HEK293 (cell line): ENCODE data around the gene TXNDC15.

Experiments
- GLI4 ChIP-seq: fragments of 450-650 bp; formaldehyde crosslinking; IDR thresholded peaks from 2 replicates; pipeline ENCODE4 v1.5.1; 2016; ENCODE audit warnings: missing biosample characterization, missing genetic modification characterization
- SETDB1 ChIP-seq: IDR thresholded peaks from one replicate; pipeline ENCODE4 v1.6.1; 2017; ENCODE audit warnings: mild to moderate bottlenecking, low read length, moderate library complexity, mixed read lengths; ENCODE audit not compliant: insufficient read length
- ZBTB1 ChIP-seq: fragments of 450-650 bp; formaldehyde crosslinking; IDR thresholded peaks from 2 replicates; pipeline ENCODE4 v1.5.1; 2016; ENCODE audit warnings: missing biosample characterization, missing genetic modification characterization
- ZBTB7A ChIP-seq: fragments of 450-650 bp; formaldehyde crosslinking; IDR thresholded peaks from 2 replicates; pipeline ENCODE4 v1.5.1; 2016; ENCODE audit warnings: low read depth, missing biosample characterization, missing genetic modification characterization
- ZBTB8A ChIP-seq: fragments of 450-650 bp; formaldehyde crosslinking; IDR thresholded peaks from 2 replicates; pipeline ENCODE4 v1.5.1; 2016; ENCODE audit warnings: missing biosample characterization, missing genetic modification characterization
- ZNF660 ChIP-seq: fragments of 450-650 bp; IDR thresholded peaks from 2 replicates; pipeline ENCODE4 v1.5.1; 2018; ENCODE audit warnings: missing biosample characterization, mild to moderate bottlenecking, missing genetic modification characterization
- ZSCAN16 ChIP-seq: fragments of 450-650 bp; formaldehyde crosslinking; IDR thresholded peaks from 2 replicates; pipeline ENCODE4 v1.5.1; 2016; ENCODE audit warnings: missing biosample characterization, missing genetic modification characterization
- TF ChIP-seq, protein P1 (sequence below): fragments of 450-650 bp; formaldehyde crosslinking; IDR thresholded peaks from 2 replicates; pipeline ENCODE4 v1.5.1; 2016; ENCODE audit warnings: missing biosample characterization, missing genetic modification characterization
- TF ChIP-seq, protein P2 (sequence below): fragments of 450-650 bp; formaldehyde crosslinking; IDR thresholded peaks from 2 replicates; pipeline ENCODE4 v1.5.1; 2016; ENCODE audit warnings: missing biosample characterization, missing genetic modification characterization

DNA sequence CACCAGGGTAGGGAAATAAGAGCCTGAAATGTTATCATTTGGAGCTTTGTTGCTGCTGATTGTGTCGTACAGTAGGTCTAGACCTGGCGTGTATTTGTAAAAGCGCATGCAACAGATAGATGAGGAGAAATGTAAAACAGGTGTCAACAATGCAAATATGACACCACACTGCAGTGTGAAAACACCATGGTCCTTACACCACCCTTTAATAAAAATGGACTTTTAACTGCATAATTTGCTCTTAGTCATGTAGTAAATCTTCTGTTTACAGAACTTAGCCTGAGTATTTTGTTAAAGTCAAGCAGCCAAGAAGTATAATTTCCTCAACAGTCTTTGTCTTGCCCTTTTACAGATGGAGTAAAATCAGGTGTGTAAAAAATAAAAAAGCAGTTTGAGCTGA is 44.7 kb downstream of the TXNDC15 start:
- TF ChIP-seq, protein P1, sequence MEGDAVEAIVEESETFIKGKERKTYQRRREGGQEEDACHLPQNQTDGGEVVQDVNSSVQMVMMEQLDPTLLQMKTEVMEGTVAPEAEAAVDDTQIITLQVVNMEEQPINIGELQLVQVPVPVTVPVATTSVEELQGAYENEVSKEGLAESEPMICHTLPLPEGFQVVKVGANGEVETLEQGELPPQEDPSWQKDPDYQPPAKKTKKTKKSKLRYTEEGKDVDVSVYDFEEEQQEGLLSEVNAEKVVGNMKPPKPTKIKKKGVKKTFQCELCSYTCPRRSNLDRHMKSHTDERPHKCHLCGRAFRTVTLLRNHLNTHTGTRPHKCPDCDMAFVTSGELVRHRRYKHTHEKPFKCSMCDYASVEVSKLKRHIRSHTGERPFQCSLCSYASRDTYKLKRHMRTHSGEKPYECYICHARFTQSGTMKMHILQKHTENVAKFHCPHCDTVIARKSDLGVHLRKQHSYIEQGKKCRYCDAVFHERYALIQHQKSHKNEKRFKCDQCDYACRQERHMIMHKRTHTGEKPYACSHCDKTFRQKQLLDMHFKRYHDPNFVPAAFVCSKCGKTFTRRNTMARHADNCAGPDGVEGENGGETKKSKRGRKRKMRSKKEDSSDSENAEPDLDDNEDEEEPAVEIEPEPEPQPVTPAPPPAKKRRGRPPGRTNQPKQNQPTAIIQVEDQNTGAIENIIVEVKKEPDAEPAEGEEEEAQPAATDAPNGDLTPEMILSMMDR (tag by site-specific recombination): no peak
- TF ChIP-seq ZBTB7A (tag by site-specific recombination) (no peak), ZNF660 (tag by site-specific recombination) (no peak), ZBTB8A (tag by site-specific recombination) (no peak), ZBTB1 (tag by site-specific recombination) (no peak), SETDB1 (no peak), ZSCAN16 (tag by site-specific recombination) (no peak), GLI4 (no peak)
- TF ChIP-seq, protein P2, sequence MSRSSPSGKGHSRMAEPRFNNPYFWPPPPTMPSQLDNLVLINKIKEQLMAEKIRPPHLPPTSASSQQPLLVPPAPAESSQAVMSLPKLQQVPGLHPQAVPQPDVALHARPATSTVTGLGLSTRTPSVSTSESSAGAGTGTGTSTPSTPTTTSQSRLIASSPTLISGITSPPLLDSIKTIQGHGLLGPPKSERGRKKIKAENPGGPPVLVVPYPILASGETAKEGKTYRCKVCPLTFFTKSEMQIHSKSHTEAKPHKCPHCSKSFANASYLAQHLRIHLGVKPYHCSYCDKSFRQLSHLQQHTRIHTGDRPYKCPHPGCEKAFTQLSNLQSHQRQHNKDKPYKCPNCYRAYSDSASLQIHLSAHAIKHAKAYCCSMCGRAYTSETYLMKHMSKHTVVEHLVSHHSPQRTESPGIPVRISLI: no peak
